ENCODE data around the gene ALOX15B. TPM values are rescaled to one million over a fixed set of nuclear protein-coding genes. Genes with fewer than 3 reads are reported as not detected.

The ALOX15B gene
- total and polyA plus RNA-seq, 2 donors from 2014 or later: 0.15 to 8.0 TPM

DNA sequence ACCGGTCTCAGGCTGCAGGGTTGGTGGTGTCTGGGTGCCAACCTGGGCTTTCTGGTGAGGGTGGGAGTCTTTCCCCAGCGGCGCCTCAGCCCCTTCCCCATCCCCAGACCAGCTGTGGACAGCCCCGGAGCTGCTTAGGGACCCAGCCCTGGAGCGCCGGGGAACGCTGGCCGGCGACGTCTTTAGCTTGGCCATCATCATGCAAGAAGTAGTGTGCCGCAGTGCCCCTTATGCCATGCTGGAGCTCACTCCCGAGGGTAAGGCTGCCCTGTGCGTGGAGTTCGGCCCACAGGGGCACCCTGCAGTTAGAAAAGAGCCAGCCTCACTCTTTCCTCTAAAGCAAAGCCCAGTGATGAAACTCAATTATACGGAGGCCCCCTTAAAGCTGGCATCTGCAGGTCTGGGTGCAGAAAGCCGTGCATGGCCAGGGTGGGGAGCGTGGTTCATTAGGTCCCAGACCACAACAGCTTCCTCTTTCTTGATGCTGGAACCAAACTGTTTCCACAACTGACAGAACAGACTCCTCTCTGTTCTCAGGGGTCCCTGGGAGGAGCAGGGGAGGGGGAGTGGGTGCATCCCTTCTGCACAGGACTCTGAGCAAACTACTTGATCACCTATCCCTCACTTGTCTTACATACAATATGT, 25.7 kb upstream of the ALOX15B start:
- DNase-seq (no peak), FAIRE-seq (no peak)
- no peak overlapping the region for H3K27ac ChIP-seq (ENCODE audit: low read depth in 2 of 2, low read length in 2 of 2)

DNA sequence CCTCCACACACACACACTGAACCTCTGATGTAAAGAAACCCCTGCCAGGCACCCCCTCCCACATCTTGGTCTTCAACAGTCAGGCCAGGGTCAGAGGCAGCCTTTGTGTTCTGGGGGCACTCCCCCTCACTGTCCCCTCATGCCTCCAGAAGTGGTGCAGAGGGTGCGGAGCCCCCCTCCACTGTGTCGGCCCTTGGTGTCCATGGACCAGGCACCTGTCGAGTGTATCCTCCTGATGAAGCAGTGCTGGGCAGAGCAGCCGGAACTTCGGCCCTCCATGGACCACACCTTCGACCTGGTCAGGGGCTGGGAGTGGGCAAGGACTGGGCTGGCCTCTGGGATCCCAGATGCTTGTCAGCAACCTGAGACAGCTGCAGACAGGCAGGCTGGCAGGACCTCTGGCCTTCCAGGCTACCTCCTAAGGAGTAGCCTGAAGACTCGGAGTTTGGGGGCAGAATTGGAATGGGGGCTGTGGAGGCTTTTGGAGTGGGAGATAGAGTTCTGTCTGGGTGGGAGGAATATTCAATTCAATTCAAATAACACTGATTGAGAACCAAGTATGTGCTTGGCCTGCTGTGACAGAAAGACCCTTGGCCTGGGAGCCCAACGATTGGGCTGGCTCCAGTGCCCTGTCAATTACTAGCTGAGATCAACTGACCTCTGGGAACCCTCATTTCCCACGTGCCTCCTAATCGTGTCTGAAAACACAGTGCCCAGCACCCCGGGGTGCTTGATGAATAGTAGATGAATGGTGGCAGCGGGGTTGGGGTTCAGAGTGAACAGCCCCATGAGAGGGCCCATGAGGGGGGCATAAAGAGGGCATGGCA, 24.9 kb upstream of the ALOX15B start:
- peaks cover 0 to 3% (median 0%) of the 10 kb centered on the region in 3 donors for H3K4me1 ChIP-seq (ENCODE audit: control insufficient read depth in 2 of 3, insufficient read depth in 2 of 3, low read depth in 1 of 3, low read length in 3 of 3)
- H3K9ac ChIP-seq (ENCODE audit: low read length in 3 of 3): no peak overlapping the region
- no peaks in the 10 kb centered on the region for H3K36me3 ChIP-seq (ENCODE audit: control insufficient read depth in 2 of 3, insufficient read depth in 3 of 3, low read length in 3 of 3)
- H3K9me3 ChIP-seq (ENCODE audit: control insufficient read depth in 2 of 3, insufficient read depth in 1 of 3, low read length in 3 of 3): no peaks in the 10 kb centered on the region
- FAIRE-seq (no peak), DNase-seq (no peak)
- no peak overlapping the region for H3K27ac ChIP-seq (ENCODE audit: low read depth in 2 of 2, low read length in 2 of 2)
- TF ChIP-seq, protein P1, sequence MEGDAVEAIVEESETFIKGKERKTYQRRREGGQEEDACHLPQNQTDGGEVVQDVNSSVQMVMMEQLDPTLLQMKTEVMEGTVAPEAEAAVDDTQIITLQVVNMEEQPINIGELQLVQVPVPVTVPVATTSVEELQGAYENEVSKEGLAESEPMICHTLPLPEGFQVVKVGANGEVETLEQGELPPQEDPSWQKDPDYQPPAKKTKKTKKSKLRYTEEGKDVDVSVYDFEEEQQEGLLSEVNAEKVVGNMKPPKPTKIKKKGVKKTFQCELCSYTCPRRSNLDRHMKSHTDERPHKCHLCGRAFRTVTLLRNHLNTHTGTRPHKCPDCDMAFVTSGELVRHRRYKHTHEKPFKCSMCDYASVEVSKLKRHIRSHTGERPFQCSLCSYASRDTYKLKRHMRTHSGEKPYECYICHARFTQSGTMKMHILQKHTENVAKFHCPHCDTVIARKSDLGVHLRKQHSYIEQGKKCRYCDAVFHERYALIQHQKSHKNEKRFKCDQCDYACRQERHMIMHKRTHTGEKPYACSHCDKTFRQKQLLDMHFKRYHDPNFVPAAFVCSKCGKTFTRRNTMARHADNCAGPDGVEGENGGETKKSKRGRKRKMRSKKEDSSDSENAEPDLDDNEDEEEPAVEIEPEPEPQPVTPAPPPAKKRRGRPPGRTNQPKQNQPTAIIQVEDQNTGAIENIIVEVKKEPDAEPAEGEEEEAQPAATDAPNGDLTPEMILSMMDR (IDR thresholded peaks at IDR 0.05; ENCODE audit: borderline replicate concordance, extremely low read depth, insufficient read depth): no peak
- intact Hi-C loops (cut with DNase I): no loop called here
- H3K27me3 ChIP-seq (ENCODE audit: control insufficient read depth, insufficient read depth, low read length): no peaks in the 10 kb centered on the region
- H3K4me3 ChIP-seq (ENCODE audit: low read length in 3 of 3): no peak overlapping the region

More for the DNA sequence above, 25.7 kb upstream of the ALOX15B start:
- Histone ChIP-seq H3K4me3 (ENCODE audit: low read length in 3 of 3) (no peak overlapping the region), H3K4me1 (ENCODE audit: control insufficient read depth in 2 of 3, insufficient read depth in 2 of 3, low read depth in 1 of 3, low read length in 3 of 3) (peaks cover 0 to 3% (median 0%) of the 10 kb centered on the region in 3 donors), H3K9ac (ENCODE audit: low read length in 3 of 3) (no peak overlapping the region), H3K36me3 (ENCODE audit: control insufficient read depth in 2 of 3, insufficient read depth in 3 of 3, low read length in 3 of 3) (no peaks in the 10 kb centered on the region), H3K27me3 (ENCODE audit: control insufficient read depth, insufficient read depth, low read length) (no peaks in the 10 kb centered on the region), H3K9me3 (ENCODE audit: control insufficient read depth in 2 of 3, insufficient read depth in 1 of 3, low read length in 3 of 3) (no peaks in the 10 kb centered on the region)
- TF ChIP-seq, protein P1 (IDR thresholded peaks at IDR 0.05; ENCODE audit: borderline replicate concordance, extremely low read depth, insufficient read depth): no peak
- intact Hi-C loops (cut with DNase I): no loop called here

DNA sequence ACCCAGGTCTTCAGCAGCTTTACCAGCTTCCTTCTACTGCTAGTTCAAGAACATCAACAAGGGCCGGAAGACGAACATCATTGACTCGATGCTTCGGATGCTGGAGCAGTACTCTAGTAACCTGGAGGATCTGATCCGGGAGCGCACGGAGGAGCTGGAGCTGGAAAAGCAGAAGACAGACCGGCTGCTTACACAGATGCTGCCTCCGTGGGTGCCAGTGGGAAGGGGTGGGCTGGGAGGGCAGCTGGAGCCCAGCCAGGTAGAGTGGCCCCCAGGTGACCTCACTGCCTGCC, 24.4 kb upstream of the ALOX15B start:
- Histone ChIP-seq H3K4me1 (ENCODE audit: control insufficient read depth in 2 of 3, insufficient read depth in 2 of 3, low read depth in 1 of 3, low read length in 3 of 3) (peaks cover 0 to 3% (median 0%) of the 10 kb centered on the region in 3 donors), H3K9ac (ENCODE audit: low read length in 3 of 3) (no peak overlapping the region), H3K36me3 (ENCODE audit: control insufficient read depth in 2 of 3, insufficient read depth in 3 of 3, low read length in 3 of 3) (no peaks in the 10 kb centered on the region), H3K4me3 (ENCODE audit: low read length in 3 of 3) (no peak overlapping the region), H3K27me3 (ENCODE audit: control insufficient read depth, insufficient read depth, low read length) (no peaks in the 10 kb centered on the region), H3K9me3 (ENCODE audit: control insufficient read depth in 2 of 3, insufficient read depth in 1 of 3, low read length in 3 of 3) (no peaks in the 10 kb centered on the region), H3K27ac (ENCODE audit: low read depth in 2 of 2, low read length in 2 of 2) (no peak overlapping the region)
- intact Hi-C loops (cut with DNase I): no loop called here
- DNase-seq: no peak
- TF ChIP-seq, protein P1 (IDR thresholded peaks at IDR 0.05; ENCODE audit: borderline replicate concordance, extremely low read depth, insufficient read depth): no peak
- no peak for FAIRE-seq
